GM12878 (cell line): ENCODE data around the gene AGGF1.
"Not testable (repeated sequence)": the region's sequence is repeated elsewhere in the genome, so short reads cannot be mapped to it uniquely, and the experiment has no call there.

Source experiments
- EGR1 ChIP-seq, 2 experiments: IDR thresholded peaks; 1 replicate in 1 of 2; 2 replicates in 1 of 2; pipeline ENCODE4 v1.6.1; 2011 to 2012; ENCODE audit warnings: low read depth in 2 of 2, low read length in 2 of 2, borderline replicate concordance in 1 of 2, mild to moderate bottlenecking in 1 of 2, moderate library complexity in 1 of 2
- POLR2A ChIP-seq: IDR thresholded peaks from 2 replicates; pipeline ENCODE4 v1.6.1; 2011; ENCODE audit warnings: low read depth, mild to moderate bottlenecking, low read length
- SREBF1 ChIP-seq: IDR thresholded peaks from 2 replicates; pipeline ENCODE4 v1.6.1; 2012; ENCODE audit warnings: mild to moderate bottlenecking, low read length
- ZNF274 ChIP-seq: IDR thresholded peaks from one replicate; pipeline ENCODE4 v1.8.0; 2011; ENCODE audit not compliant: insufficient read length, insufficient read depth

DNA sequence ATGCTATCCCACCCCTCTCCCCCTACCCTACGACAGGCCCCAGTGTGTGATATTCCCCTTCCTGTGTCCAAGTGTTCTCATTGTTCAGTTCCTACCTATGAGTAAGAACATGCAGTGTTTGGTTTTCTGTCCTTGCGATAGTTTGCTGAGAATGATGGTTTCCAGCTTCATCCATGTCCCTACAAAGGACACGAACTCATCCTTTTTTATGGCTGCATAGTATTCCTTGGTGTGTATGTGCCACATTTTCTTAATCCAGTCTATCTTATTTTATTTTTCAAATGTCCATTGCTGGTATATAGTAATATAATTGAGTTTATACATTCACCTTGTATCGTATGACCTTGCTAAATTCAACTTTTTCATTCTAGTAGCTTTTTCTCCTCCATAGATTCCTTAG is 76.8 kb downstream of the AGGF1 start:
- not testable (repeated sequence) for TF ChIP-seq POLR2A; SREBF1; ZNF274; EGR1 (IDR thresholded peaks at IDR 0.05; ENCODE audit: borderline replicate concordance in 1 of 2, low read depth in 2 of 2, low read length in 2 of 2)
